GM06990 (cell line): ENCODE data around the gene TIGIT.

Source experiments
- DNase-seq: peaks from one replicate; pipeline ENCODE4 v3.0.0-alpha.2; 2011; ENCODE audit not compliant: insufficient read length; ENCODE audit errors: extremely low read depth
- H3K27me3 ChIP-seq: replicated peaks from 2 replicates; pipeline ENCODE4 v1.6.0; 2011; ENCODE audit warnings: low read length; ENCODE audit not compliant: control insufficient read depth, insufficient read depth
- H3K36me3 ChIP-seq: 2 replicates; pipeline ENCODE4 v1.5.1; 2011; ENCODE audit warnings: low read length; ENCODE audit not compliant: control insufficient read depth, insufficient read depth
- H3K4me3 ChIP-seq: replicated peaks from 2 replicates; pipeline ENCODE4 v1.5.1; 2011; ENCODE audit warnings: low read depth, mild to moderate bottlenecking, control low read depth, low read length
- CTCF ChIP-seq: IDR thresholded peaks from 2 replicates; pipeline ENCODE4 v1.5.1; 2011; ENCODE audit warnings: low read length, control low read depth, mild to moderate bottlenecking, inconsistent platforms; ENCODE audit not compliant: insufficient read depth, poor library complexity, severe bottlenecking

The TIGIT gene

GRCh38 chr3:114338651-114339357 lies 45.0 kb downstream of the TIGIT start:
- no peak for DNase-seq
- Histone ChIP-seq H3K27me3 (no peaks in the 10 kb centered on the region), H3K4me3 (no peak overlapping the region), H3K36me3 (no peaks in the 10 kb centered on the region; the same call in none of the 2 replicates)
- no peak for TF ChIP-seq CTCF

- TF ChIP-seq CTCF: no peak
- H3K4me3 ChIP-seq: no peak overlapping the region
- DNase-seq: no peak
- no peaks in the 10 kb centered on the region for H3K27me3 ChIP-seq
- no peaks in the 10 kb centered on the region; the same call in none of the 2 replicates for H3K36me3 ChIP-seq
These were observed 50.7 kb downstream of the TIGIT start for GRCh38 chr3:114344492-114344891.

GRCh38 chr3:114350271-114350670 lies 56.4 kb downstream of the TIGIT start:
- TF ChIP-seq CTCF: no peak
- no peaks in the 10 kb centered on the region for H3K27me3 ChIP-seq
- no peak for DNase-seq
- H3K36me3 ChIP-seq: peaks cover 6% of the 10 kb centered on the region
- no peak overlapping the region for H3K4me3 ChIP-seq

GRCh38 chr3:114350690-114351089 lies 56.9 kb downstream of the TIGIT start:
- no peak for DNase-seq
- H3K4me3 ChIP-seq: no peak overlapping the region
- TF ChIP-seq CTCF: no peak
- H3K27me3 ChIP-seq: no peaks in the 10 kb centered on the region
- H3K36me3 ChIP-seq: peaks cover 6% of the 10 kb centered on the region

- Histone ChIP-seq H3K4me3 (no peak overlapping the region), H3K27me3 (no peaks in the 10 kb centered on the region), H3K36me3 (peaks cover 6% of the 10 kb centered on the region)
- no peak for DNase-seq
- TF ChIP-seq CTCF: no peak
These were observed 57.4 kb downstream of the TIGIT start for GRCh38 chr3:114351123-114351821.
